ENCODE measurements around the gene CSNK2A1. TPM values are rescaled to one million over a fixed set of nuclear protein-coding genes. Genes with fewer than 3 reads are reported as not detected.

CSNK2A1 gene
- total and polyA plus RNA-seq, 2 donors: 54.6 to 168 TPM

GRCh38 chr20:556984-557383 lies 13.4 kb upstream of the CSNK2A1 start:
- Histone ChIP-seq H3K36me3 (ENCODE audit: insufficient read depth) (no peaks in the 10 kb centered on the region), H3K4me1 (ENCODE audit: insufficient read depth) (no peaks in the 10 kb centered on the region), H3K27ac (ENCODE audit: low read depth) (no peak overlapping the region), H3K4me3 (ENCODE audit: low read depth, low read length) (no peak overlapping the region)
- DNase-seq (ENCODE audit: extremely low spot score): no peak
- 94% methylated on average over 2 of the region's 2 CpGs for WGBS

DNA sequence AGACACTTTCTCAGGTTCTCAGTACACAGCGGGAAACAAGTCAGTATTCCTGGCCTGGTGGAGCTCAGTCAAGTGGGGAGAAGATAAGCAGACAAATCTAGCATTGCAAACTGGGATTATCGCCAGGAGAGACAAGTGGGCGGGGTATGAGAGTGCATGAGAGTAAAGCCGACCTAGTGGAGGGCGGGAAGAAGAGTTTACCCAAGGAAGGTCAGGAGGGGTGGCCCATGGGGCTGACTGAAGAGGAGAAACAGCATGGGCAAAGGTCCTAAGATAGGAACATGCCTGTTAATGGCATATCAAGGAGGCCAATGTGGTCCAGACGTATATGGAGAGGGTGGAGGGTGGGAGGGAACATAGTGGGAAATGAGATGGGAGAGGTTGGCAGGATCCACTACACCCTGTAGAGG lies 12.4 kb upstream of the CSNK2A1 start:
- no peaks in the 10 kb centered on the region for H3K4me1 ChIP-seq (ENCODE audit: insufficient read depth)
- no peak overlapping the region for H3K4me3 ChIP-seq (ENCODE audit: low read depth, low read length)
- H3K36me3 ChIP-seq (ENCODE audit: insufficient read depth): no peaks in the 10 kb centered on the region
- DNase-seq (ENCODE audit: extremely low spot score): no peak
- H3K27ac ChIP-seq (ENCODE audit: low read depth): no peak overlapping the region
- WGBS: 31% methylated on average over 6 of the region's 6 CpGs

GRCh38 chr20:550611-551010 lies 7.0 kb upstream of the CSNK2A1 start:
- no peak for DNase-seq (ENCODE audit: extremely low spot score)
- Histone ChIP-seq H3K4me1 (ENCODE audit: insufficient read depth) (no peaks in the 10 kb centered on the region), H3K4me3 (ENCODE audit: low read depth, low read length) (no peak overlapping the region), H3K36me3 (ENCODE audit: insufficient read depth) (no peaks in the 10 kb centered on the region), H3K27ac (ENCODE audit: low read depth) (no peak overlapping the region)
- 72% methylated on average over 7 of the region's 7 CpGs for WGBS

DNA sequence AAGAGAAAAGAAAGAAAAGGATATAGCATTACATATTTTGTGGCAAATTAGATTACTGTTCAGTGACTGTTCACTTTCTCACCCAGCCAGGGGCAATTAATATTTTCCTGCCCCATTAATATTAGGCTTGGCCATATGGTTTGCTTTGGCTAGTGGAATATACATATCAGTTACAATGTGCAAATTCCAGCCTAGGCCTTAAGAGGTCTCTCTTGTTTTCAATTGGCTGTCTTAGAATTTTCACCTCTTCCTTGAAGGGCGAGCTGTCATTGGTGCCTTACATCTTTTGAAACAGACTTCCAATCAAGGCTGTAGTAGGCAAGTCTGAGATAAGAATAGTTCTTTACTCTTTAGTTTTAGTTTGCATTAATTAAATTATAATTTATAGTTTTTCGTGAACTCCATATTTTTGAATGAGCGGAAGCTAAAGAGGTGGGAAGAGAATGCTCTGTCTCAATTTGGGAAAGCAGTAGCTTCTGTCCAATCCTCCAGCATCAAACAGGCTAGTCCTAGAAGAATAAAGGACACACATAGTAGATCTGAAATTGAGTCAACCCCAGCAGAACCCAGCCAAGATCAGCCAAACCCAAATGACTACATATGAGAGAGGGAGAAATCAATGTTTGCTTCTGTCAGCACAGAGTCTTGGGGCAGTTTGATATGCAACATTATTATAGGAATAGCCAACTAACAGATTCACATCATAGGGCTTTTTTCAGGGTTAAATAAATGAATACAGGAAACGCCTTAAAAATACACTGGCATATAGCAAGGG lies 6.3 kb upstream of the CSNK2A1 start:
- WGBS: 88% methylated on average over 4 of the region's 4 CpGs
- Histone ChIP-seq H3K27ac (ENCODE audit: low read depth) (no peak overlapping the region), H3K4me3 (ENCODE audit: low read depth, low read length) (no peak overlapping the region), H3K4me1 (ENCODE audit: insufficient read depth) (no peaks in the 10 kb centered on the region), H3K36me3 (ENCODE audit: insufficient read depth) (no peaks in the 10 kb centered on the region)
- DNase-seq (ENCODE audit: extremely low spot score): no peak

DNA sequence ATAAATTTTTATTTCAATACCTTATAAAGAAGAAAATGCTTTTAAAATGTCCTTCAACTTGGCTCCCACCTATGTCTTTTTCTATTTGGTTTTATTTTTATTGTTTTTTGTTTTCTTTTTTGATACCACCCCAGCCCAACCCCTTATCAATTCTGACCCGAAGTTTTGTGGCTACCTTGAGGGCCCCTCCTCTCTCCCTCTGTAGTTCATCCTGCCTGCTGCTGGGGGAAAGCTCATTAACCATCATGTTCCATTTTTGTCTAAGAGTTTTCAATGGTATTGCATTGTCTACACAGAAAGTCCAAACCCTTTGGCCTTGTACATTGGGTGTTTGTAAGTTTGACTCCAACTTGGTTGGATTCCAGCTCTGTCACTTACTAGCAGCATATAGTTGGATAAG lies 5.3 kb upstream of the CSNK2A1 start:
- Histone ChIP-seq H3K4me1 (ENCODE audit: insufficient read depth) (no peaks in the 10 kb centered on the region), H3K36me3 (ENCODE audit: insufficient read depth) (no peaks in the 10 kb centered on the region), H3K27ac (ENCODE audit: low read depth) (no peak overlapping the region), H3K4me3 (ENCODE audit: low read depth, low read length) (no peak overlapping the region)
- 25% methylated on average over 1 of the region's 1 CpG for WGBS
- DNase-seq (ENCODE audit: extremely low spot score): no peak

DNA sequence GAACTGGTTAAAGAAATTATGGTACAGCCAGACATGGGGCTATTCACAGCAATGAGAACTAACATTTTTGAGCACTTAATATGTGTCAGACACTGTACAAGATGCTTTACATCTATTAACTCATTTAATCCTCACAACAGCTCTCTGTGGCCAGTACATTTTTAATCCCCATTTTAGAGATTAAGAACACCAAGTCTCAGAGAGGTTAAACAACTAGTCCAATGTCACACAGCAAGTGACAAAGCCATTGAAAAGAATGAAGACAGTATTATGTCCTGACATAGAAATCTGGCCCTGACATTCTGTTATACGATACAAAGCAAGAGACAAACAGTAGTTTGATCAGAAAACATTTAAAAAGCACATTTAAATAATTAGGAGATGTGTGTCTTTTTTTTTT lies 3.8 kb upstream of the CSNK2A1 start:
- Histone ChIP-seq H3K27ac (ENCODE audit: low read depth) (no peak overlapping the region), H3K36me3 (ENCODE audit: insufficient read depth) (no peaks in the 10 kb centered on the region), H3K4me1 (ENCODE audit: insufficient read depth) (no peaks in the 10 kb centered on the region), H3K4me3 (ENCODE audit: low read depth, low read length) (no peak overlapping the region)
- no peak for DNase-seq (ENCODE audit: extremely low spot score)
- WGBS: 85% methylated on average over 1 of the region's 1 CpG

GRCh38 chr20:546353-546752 lies 2.8 kb upstream of the CSNK2A1 start:
- no peak for DNase-seq (ENCODE audit: extremely low spot score)
- no peaks in the 10 kb centered on the region for H3K4me1 ChIP-seq (ENCODE audit: insufficient read depth)
- no peaks in the 10 kb centered on the region for H3K36me3 ChIP-seq (ENCODE audit: insufficient read depth)
- 90% methylated on average over 3 of the region's 3 CpGs for WGBS
- H3K27ac ChIP-seq (ENCODE audit: low read depth): no peak overlapping the region
- H3K4me3 ChIP-seq (ENCODE audit: low read depth, low read length): no peak overlapping the region

- Histone ChIP-seq H3K4me3 (ENCODE audit: low read depth, low read length) (no peak overlapping the region), H3K27ac (ENCODE audit: low read depth) (no peak overlapping the region), H3K4me1 (ENCODE audit: insufficient read depth) (peaks cover 2% of the 10 kb centered on the region), H3K36me3 (ENCODE audit: insufficient read depth) (no peaks in the 10 kb centered on the region)
- WGBS: 63% methylated on average over 6 of the region's 6 CpGs
- no peak for DNase-seq (ENCODE audit: extremely low spot score)
Observed at GRCh38 chr20:544153-544725, 649 bp upstream of the CSNK2A1 start.

DNA sequence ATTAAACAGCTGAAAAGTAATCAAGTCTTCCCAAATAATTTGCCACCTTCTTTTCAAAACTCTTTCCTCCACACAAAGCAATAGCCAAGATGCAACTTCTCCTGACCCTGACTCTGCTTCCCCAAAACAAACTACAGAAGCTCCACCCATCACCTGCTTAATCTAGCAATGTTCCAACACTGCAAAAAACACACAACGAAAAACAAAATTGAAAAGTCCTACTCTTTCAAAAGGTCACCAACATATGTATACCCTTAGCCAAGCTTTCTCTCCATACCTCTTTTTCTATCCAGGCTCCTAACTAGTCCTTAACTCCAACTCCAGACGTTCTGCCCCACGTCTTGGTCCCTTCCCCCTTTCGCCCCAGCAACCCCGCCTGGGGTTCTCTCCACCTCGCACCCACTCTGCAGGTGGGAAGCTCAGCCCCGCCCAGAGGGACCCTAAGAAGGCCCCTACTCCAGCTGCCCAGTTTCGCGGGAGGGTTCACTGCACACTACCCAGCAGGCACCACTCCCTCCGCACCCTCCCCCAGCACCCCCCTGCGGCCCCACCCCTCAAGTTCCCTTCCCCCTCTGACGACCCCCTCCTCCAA lies 717 bp downstream of the CSNK2A1 start:
- Histone ChIP-seq H3K36me3 (ENCODE audit: insufficient read depth) (no peaks in the 10 kb centered on the region), H3K4me1 (ENCODE audit: insufficient read depth) (peaks cover 2% of the 10 kb centered on the region), H3K27ac (ENCODE audit: low read depth) (no peak overlapping the region), H3K4me3 (ENCODE audit: low read depth, low read length) (peak overlapping the region; percentile 88)
- under 1% methylated on average over 12 of the region's 12 CpGs for WGBS
- no peak for DNase-seq (ENCODE audit: extremely low spot score)

DNA sequence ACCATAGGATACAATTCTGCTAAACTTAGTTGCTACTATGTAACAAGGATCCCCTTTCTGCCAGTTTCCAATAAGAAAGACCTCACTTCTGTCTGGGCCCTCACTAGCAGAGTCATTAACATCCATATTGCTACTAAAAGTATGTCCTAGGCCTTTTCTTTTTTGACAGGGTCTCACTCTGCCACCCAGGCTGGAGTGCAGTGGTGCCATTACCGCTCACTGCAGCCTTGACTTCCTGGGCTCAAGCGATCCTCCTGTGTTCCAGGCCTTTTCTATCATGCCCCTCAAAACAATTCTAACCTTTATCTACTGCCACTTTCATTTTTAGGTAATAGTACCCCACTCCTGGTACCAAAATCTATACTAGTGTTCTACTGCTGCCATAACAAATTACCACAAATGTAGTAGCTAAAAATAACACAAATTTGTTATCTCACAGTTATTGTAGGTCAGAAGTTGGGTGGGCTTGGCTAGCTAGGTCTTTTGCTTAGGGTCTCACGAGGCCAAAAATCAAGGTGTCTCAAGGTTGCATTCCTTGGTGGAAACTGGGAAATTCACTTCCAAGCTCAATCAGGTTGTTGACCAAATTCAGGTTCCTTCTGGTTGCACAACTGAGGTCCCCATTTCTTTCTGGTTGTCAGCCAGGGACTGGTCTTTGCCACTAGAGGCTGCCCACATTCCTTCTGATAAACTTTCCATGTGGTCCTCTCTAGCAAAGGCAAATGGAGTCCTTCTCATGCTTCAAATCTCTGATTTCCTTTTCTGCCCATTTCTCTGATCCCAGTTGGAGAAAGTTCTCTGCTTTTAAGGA lies 3.0 kb downstream of the CSNK2A1 start:
- Histone ChIP-seq H3K36me3 (ENCODE audit: insufficient read depth) (no peaks in the 10 kb centered on the region), H3K4me3 (ENCODE audit: low read depth, low read length) (no peak overlapping the region), H3K4me1 (ENCODE audit: insufficient read depth) (peaks cover 2% of the 10 kb centered on the region), H3K27ac (ENCODE audit: low read depth) (no peak overlapping the region)
- WGBS: 96% methylated on average over 3 of the region's 3 CpGs
- DNase-seq (ENCODE audit: extremely low spot score): no peak

- Histone ChIP-seq H3K4me1 (ENCODE audit: insufficient read depth) (peaks cover 2% of the 10 kb centered on the region), H3K4me3 (ENCODE audit: low read depth, low read length) (no peak overlapping the region), H3K27ac (ENCODE audit: low read depth) (no peak overlapping the region), H3K36me3 (ENCODE audit: insufficient read depth) (no peaks in the 10 kb centered on the region)
- DNase-seq (ENCODE audit: extremely low spot score): no peak
- WGBS: 35% methylated on average over 2 of the region's 2 CpGs
Observed at GRCh38 chr20:539848-540247, 3.7 kb downstream of the CSNK2A1 start.

DNA sequence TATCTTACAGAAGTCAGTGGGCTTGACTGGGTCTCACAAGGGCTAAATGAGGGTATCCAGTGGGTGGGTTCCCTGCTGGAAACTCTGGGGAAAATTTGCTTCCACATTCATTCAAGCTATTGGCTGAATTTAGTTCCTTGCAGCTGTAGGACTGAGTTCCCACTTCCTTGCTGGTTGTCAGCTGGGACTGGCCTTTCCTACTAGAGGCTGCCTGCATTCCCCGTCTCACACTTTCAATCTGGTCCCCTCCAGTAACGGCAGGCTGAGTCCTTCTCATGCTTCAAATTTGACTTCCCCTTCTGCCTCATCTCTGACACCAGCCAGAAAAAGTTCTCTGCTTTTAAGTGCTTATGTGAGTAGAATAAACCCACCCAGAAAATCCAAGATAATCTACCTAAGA lies 4.4 kb downstream of the CSNK2A1 start:
- Histone ChIP-seq H3K4me3 (ENCODE audit: low read depth, low read length) (no peak overlapping the region), H3K36me3 (ENCODE audit: insufficient read depth) (no peaks in the 10 kb centered on the region), H3K27ac (ENCODE audit: low read depth) (no peak overlapping the region), H3K4me1 (ENCODE audit: insufficient read depth) (peaks cover 2% of the 10 kb centered on the region)
- DNase-seq (ENCODE audit: extremely low spot score): no peak
- WGBS: 69% methylated on average over 2 of the region's 2 CpGs

GRCh38 chr20:537983-538382 lies 5.6 kb downstream of the CSNK2A1 start:
- H3K4me3 ChIP-seq (ENCODE audit: low read depth, low read length): no peak overlapping the region
- no peak for DNase-seq (ENCODE audit: extremely low spot score)
- WGBS: 96% methylated on average over 6 of the region's 6 CpGs
- H3K4me1 ChIP-seq (ENCODE audit: insufficient read depth): peaks cover 2% of the 10 kb centered on the region
- H3K36me3 ChIP-seq (ENCODE audit: insufficient read depth): no peaks in the 10 kb centered on the region
- H3K27ac ChIP-seq (ENCODE audit: low read depth): no peak overlapping the region

Data from urinary bladder (tissue), 4 donors.